HG03095 (cell line): ENCODE measurements around the gene HDGFL2.

Experiments
- ATAC-seq: cut with Tn5 transposase; IDR thresholded peaks from one replicate; pipeline ENCODE4 v1.9.1; 2021; ENCODE audit warnings: moderate library complexity; ENCODE audit not compliant: unreplicated experiment

HDGFL2 gene

GRCh38 chr19:4496304-4496703 is 24.2 kb downstream of the HDGFL2 start:
- no peak for ATAC-seq

GRCh38 chr19:4497770-4498389 is 25.8 kb downstream of the HDGFL2 start:
- no peak for ATAC-seq

DNA sequence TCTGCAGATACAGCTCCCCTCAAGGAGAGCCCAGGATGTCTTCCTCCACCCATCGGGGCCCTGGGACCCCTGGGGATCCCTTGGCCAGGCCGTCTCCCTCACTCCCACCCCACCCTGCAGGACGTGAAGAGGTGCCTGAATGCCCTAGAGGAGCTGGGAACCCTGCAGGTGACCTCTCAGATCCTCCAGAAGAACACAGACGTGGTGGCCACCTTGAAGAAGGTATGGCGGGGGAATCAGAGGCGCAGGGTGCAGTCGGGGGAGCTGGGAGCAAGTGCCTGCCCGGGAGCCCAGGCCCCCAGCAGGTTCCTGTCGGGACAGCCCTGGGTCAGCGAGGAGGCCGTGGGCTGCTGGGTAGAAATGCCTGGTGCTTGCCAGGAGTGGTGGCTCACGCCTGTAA is 26.6 kb downstream of the HDGFL2 start:
- ATAC-seq, result no peak

DNA sequence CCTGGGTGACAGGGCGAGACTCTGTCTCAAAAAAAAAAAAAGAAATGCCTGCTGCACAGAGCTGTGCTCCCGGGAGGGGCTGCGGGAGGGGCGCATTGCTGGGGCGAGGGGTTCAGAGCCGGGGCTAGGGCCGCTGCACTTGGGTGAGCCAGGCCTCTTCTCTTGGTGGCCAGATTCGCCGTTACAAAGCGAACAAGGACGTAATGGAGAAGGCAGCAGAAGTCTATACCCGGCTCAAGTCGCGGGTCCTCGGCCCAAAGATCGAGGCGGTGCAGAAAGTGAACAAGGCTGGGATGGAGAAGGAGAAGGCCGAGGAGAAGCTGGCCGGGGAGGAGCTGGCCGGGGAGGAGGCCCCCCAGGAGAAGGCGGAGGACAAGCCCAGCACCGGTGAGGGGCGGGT is 27.2 kb downstream of the HDGFL2 start:
- ATAC-seq, result no peak

DNA sequence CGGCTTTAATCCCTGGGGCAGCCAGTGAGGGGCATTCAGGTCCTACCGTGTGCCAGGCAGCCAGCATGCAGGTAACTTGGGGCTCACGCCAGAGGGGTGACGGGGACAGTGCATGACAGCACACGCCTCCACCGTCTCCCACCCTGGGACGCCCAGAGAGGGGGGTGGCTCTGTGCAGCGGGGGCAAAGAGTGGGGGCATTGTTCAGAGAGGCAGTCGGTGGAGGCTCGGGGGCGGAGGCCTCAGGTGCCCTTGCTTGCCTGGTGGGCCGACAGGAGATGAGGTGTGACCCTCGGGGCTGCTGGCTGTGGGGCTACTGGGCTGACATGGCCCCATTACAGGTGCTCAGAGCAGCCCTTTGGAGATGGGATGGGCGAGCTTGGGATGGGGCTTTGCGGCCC is 27.8 kb downstream of the HDGFL2 start:
- no peak for ATAC-seq

- ATAC-seq, result no peak
These were observed 28.9 kb downstream of the HDGFL2 start for GRCh38 chr19:4500841-4501591.

GRCh38 chr19:4501691-4502090 is 29.6 kb downstream of the HDGFL2 start:
- no peak for ATAC-seq

- ATAC-seq, result no peak
These were observed 30.4 kb downstream of the HDGFL2 start for GRCh38 chr19:4502282-4503131.

- no peak for ATAC-seq
These were observed 31.2 kb downstream of the HDGFL2 start for GRCh38 chr19:4503132-4503824.

DNA sequence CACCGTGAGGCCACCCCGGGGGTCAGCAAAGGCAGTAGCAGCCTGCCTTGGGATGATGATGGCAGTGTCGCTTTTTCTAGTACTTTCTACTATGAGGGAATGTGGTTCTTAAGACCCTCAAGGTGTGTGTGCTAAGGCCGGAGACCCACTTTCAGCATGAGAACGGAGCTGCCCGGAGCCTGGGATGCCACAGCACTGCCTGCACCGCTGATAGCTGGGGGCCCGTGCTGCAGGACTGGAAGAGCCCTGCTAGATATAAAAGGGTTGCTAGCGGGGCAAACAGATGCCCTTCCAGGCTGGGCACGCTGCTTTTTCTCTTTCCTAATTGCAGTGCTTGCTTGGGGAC is 31.7 kb downstream of the HDGFL2 start:
- ATAC-seq, result no peak

DNA sequence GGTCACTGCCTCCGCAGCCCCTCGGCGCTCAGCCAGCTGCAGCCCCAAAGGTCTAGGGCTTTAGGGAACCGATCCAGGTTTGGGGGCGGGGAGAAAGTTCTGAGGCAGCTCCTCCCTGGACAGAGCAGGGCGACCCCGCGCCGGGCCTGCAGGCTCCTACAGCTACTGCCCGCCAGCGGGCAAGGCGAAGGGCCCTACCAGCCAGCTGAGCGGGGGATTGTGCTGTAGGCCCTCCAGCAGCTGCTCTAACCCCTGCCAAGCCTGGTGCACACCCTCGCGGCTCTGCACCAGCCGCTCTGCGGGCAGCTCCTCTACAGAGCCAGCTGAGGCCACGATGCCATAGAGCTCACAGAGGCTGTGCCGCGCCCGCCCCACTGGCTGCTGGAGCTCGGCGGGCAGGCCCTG is 32.2 kb downstream of the HDGFL2 start:
- no peak for ATAC-seq

DNA sequence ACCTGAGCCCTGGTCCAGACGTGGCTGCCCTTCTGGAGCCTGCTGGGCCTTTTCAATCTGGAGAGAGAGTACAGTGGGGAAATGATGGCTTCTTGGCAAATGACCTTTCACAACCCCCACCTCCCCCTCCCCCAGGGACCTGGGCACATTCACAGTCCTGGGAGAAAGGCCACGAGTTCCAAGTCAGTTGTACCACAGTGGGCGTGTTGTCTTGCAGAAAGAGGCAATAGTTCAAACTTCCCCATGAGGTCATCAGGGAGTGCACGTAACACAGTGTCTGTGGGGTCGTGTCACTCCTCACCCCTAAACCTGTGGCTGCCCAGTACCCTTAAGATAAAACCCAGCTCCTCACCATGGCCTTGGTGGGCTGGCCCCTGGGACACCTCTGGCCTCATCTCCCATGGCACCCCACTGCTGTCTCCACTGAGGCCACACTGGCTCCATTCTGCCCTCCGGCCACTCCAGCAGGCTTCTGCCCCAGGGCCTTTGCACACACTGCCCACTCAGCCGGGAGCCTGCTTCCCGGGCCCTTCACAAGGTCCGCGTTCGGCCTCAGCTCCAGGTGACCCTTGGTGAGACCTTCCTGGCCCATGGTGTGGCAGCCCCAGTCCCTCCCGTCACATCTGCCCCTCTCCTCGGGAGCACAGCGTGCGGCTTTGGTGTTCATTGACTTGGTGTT is 32.9 kb downstream of the HDGFL2 start:
- ATAC-seq, result no peak

DNA sequence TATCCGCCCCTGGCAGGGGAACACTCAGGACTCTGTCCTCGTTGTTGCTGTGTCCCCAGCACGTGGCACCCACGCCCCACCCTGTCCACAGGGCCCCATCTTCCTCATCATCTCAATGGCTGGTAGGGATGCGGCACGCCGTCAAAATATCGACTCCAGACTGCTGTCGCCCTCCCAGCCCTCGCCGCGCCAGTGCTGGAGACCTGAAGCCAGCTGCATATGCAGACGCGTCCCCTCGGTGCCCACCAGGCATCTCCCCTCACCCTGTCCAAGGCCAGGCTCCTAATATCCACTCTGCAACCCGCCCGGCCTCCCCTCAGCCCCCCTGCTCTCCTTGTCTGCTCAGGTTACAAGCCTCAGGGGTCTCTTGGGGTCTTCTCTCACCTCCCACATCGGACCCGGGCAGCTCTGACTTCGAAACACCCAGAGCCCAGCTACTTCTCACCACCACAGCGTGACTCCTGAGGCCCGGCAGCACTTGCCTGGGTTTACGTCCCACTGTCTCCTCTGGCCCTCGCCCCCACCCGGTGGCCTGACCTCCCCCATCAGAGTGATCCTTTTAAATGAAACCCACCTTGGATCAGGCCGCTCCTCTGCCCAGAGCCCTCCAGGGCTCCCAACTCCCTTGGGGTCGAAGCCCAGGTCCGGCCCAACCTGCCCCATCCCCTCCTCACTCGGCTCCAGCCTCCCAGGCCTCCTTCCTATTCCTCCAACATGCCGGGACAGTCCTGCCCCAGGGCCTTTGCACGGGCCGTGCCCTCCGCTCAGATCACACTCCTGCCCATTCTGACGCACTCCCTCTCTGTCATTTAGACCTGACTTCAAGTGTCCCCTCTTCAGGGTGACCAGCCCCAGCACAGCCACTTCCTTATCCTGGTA is 33.7 kb downstream of the HDGFL2 start:
- ATAC-seq, result no peak

GRCh38 chr19:4506449-4507149 is 34.5 kb downstream of the HDGFL2 start:
- no peak for ATAC-seq

GRCh38 chr19:4507150-4507452 is 35.0 kb downstream of the HDGFL2 start:
- no peak for ATAC-seq

- ATAC-seq, result no peak
These were observed 35.7 kb downstream of the HDGFL2 start for GRCh38 chr19:4507804-4508203.

DNA sequence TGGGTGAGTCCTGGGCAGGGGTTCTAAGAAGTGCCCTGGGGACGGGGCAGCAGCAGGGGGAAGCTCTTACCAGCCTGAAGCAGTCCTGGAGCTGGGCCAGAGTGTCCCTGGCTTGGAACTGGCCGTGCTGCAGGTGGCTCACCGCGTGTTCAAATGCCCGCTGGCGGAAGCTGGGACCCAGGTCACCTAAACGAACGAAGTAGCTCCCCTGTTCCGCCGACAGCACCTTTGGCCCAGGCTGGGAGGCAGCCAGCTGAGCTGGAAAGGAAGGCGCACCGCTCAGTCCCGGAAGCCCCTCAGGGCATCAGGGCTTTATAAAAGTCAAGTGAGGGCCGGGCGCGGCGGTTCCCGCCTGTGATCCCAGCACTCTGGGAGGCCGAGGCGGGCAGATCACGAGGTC is 36.6 kb downstream of the HDGFL2 start:
- no peak for ATAC-seq

DNA sequence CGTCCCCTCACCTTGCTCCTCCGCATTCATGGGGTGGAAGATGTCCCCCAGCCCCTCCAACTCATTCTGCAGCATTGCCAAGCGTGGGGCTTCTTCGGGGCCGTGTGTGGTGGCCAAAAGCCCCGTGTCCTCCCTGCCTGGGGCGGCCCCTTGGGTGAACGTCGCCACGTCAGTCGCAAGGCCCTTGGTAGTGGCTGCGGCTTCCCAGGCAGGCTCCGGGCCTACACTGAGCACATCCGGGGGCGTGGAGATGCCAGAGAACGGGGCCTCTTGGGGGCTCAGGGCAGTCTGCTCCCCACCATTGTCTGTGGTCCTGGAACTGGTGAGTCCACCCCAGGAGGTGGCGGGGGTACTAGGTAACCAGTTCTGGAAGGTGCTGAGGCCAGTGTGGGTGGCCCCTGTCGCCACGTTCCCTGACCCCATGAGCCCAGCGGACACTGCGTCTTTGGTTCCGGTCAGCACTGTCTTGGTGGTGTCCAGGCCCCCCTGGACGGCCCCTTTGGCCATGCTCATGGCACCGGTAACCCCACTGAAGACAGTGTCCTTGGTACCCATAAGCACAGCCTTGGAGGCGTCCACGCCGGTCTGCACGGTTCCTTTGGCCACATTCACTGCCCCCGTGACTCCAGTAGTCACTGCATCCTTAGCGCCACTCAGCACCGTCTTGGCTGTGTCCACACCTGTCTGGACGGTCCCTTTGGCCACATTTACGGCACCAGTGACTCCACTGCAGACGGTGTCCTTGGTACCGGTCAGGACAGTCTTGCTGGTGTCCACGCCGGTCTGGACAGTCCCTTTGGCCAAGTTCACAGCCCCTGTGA is 38.5 kb downstream of the HDGFL2 start:
- no peak for ATAC-seq
